Breast epithelium (tissue), 3 donors: ENCODE measurements around the gene IQCE.

ENCODE experiments used
- CTCF ChIP-seq, 3 donors: fragments of 450-650 bp; IDR thresholded peaks; one replicate each; pipeline ENCODE4 v1.5.1; 2016 to 2017; ENCODE audit warnings: antibody characterized with exemption in 3 of 3, mild to moderate bottlenecking in 3 of 3, moderate library complexity in 3 of 3
- POLR2A ChIP-seq: fragments of 450-650 bp; IDR thresholded peaks from one replicate; pipeline ENCODE4 v1.6.1; 2016; ENCODE audit warnings: antibody characterized with exemption, mild to moderate bottlenecking, moderate library complexity
- POLR2AphosphoS5 ChIP-seq, 3 donors: sonication (generic); formaldehyde crosslinking; IDR thresholded peaks; one replicate each; pipeline ENCODE4 v1.6.1; 2017; ENCODE audit warnings: antibody characterized with exemption in 3 of 3

DNA sequence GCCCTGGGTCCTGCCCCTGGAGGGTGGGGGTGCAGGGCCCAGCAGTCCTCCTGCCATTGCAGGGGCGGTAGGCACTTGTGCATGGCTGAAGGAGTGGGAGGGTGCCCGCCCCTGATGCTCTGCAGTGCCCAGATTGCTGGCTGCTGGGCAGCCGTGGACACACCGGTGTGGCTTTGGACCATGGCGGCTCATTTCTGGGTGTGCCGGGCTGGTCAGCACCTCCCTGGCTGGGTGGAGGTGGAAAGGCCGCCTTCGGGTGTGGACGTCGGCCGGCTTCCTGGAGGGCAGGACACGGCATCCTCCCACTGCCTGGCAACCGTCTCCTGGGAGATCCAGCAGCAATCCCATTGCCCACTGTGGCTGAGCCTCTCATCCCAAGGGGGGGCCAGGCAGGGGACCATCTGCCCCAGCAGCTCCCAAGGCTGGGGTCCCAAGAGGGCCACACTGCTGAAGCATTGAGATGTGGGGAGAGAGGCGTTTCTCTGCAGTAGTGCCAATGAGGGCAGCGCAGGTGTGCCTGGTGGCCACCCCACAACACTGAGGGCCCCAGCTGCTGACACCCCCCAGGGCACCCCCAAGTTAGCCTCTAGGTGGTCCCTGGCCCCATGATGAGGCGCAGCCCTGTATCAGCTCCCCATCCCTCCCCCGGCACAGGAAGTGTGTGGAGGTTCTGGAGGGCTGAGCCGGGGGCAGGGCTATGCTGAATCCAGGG, 85.9 kb downstream of the IQCE start:
- TF ChIP-seq CTCF (IDR thresholded peaks at IDR 0.05) = no peak
- no peak for TF ChIP-seq POLR2A
- no peak for TF ChIP-seq POLR2AphosphoS5 (IDR thresholded peaks at IDR 0.05)
